Measurements from ENCODE around the gene MACF1. TPM values are rescaled to one million over a fixed set of nuclear protein-coding genes. Genes with fewer than 3 reads are reported as not detected.

MACF1 gene
- total RNA-seq, 2 experiments from 2014 or later: 248 to 252 TPM

DNA sequence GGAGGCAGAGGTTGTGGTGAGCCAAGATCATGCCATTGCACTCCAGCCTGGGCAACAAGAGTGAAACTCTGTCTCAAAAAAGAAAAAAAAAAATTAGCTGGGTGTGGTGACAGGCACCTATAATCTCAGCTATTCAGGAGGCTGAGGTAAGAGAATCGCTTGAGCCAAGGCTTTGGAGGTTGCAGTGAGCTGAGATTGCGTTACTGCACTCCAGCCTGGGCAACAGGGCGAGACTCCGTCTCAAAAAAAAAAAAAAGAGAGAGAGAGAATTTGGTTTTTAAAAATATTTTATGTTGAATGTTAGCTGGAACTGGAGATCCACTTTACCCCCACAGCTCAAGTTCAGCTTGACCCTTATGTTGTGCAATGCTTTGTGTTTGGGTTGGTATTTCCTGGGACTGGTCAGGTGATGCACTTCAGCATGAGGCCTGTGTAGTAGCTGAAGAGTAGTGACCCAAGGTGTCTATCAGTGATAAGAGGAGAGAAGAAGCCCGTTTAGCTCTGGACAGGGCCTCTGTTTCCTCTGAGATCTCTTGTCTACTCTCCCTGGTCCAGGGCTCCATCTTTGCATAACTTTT, 36.8 kb upstream of the MACF1 start:
- Mint-ChIP-seq H3K27ac (no peak overlapping the region), H3K4me1 (ENCODE audit: low read depth) (no peaks in the 10 kb centered on the region), H3K36me3 (ENCODE audit: low read depth) (no peaks in the 10 kb centered on the region), H3K9me3 (no peaks in the 10 kb centered on the region), H3K4me3 (no peak overlapping the region), H3K27me3 (no peaks in the 10 kb centered on the region)
- H3K9me3 ChIP-seq (ENCODE audit: control insufficient read depth in 1 of 2, insufficient read depth in 1 of 2, low read length in 2 of 2): no peaks in the 10 kb centered on the region
- H3K4me1 ChIP-seq (ENCODE audit: insufficient read depth, low read length): no peaks in the 10 kb centered on the region
- no peak overlapping the region for H3K27ac ChIP-seq (ENCODE audit: low read depth in 1 of 2, low read length in 2 of 2)
- H3K4me3 ChIP-seq (ENCODE audit: low read length): no peak overlapping the region
- no peak for ATAC-seq (ENCODE audit: poor library complexity)
- ChIA-PET CTCF (interaction anchor here (0.8 to 1.5 kb wide), 2 partner anchors 79 to 91 kb away, joined by 3 read pairs; no protein-coding TSS in a partner anchor), POLR2A (no interaction called here)
- no peaks in the 10 kb centered on the region for H3K36me3 ChIP-seq (ENCODE audit: insufficient read depth, low read length)
- intact Hi-C loops (cut with DNase I, micrococcal nuclease): no loop called here
- TF ChIP-seq, protein P1, sequence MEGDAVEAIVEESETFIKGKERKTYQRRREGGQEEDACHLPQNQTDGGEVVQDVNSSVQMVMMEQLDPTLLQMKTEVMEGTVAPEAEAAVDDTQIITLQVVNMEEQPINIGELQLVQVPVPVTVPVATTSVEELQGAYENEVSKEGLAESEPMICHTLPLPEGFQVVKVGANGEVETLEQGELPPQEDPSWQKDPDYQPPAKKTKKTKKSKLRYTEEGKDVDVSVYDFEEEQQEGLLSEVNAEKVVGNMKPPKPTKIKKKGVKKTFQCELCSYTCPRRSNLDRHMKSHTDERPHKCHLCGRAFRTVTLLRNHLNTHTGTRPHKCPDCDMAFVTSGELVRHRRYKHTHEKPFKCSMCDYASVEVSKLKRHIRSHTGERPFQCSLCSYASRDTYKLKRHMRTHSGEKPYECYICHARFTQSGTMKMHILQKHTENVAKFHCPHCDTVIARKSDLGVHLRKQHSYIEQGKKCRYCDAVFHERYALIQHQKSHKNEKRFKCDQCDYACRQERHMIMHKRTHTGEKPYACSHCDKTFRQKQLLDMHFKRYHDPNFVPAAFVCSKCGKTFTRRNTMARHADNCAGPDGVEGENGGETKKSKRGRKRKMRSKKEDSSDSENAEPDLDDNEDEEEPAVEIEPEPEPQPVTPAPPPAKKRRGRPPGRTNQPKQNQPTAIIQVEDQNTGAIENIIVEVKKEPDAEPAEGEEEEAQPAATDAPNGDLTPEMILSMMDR (IDR thresholded peaks at IDR 0.05): no peak
- no peaks in the 10 kb centered on the region for H3K27me3 ChIP-seq (ENCODE audit: control insufficient read depth in 1 of 2, insufficient read depth in 2 of 2, low read length in 2 of 2)
- DNase-seq: no peak

DNA sequence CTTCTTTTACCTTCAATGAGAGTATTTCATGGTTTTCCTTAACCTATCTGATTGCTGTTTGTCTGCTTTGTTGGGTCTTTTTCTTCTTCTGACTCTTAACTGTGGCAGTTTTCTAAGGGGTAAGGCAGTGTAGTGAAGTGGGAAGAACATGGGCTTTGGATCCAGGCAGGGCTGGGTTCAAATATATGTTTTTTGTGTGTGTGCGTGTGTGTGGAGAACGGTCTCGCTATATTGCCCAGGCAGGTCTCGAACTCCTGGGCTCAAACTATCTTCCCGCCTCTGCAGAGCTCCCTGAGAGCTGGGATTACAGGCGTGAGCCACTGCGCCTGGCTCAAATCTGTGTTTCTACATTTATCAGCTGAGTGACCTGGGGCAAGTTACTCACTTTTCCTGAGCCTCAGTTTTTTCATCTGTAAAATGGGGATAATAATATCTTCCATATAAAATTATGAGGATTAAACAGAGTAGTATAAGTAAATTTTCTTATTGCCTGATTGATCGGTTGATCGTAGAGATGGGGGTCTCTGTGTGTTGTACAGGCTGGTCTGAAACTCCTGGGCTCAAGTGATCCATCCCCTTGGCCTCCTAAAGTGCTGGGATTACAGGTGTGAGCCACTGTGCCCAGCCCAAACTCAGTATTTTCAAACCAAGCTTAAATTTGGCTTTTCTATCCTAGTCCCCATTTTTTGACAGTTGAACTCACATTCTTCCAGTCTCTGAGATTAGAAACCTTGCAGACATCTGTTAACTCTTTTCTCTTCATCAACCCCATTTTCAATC, 36.0 kb upstream of the MACF1 start:
- H3K4me1 ChIP-seq (ENCODE audit: insufficient read depth, low read length): no peaks in the 10 kb centered on the region
- Mint-ChIP-seq H3K4me3 (no peak overlapping the region), H3K27me3 (no peaks in the 10 kb centered on the region), H3K36me3 (ENCODE audit: low read depth) (no peaks in the 10 kb centered on the region), H3K4me1 (ENCODE audit: low read depth) (no peaks in the 10 kb centered on the region), H3K27ac (no peak overlapping the region), H3K9me3 (no peaks in the 10 kb centered on the region)
- intact Hi-C loops (cut with DNase I, micrococcal nuclease): no loop called here
- POLR2A ChIA-PET: interaction anchor here (0.6 to 0.7 kb wide), 2 partner anchors 248 to 255 kb away, joined by 3 to 5 read pairs; no protein-coding TSS in a partner anchor
- TF ChIP-seq, protein P1 (IDR thresholded peaks at IDR 0.05): no peak
- no peaks in the 10 kb centered on the region for H3K9me3 ChIP-seq (ENCODE audit: control insufficient read depth in 1 of 2, insufficient read depth in 1 of 2, low read length in 2 of 2)
- ATAC-seq (ENCODE audit: poor library complexity) (no peak), DNase-seq (no peak)
- no peak overlapping the region for H3K4me3 ChIP-seq (ENCODE audit: low read length)
- CTCF ChIA-PET: interaction anchor here (0.6 to 1.5 kb wide), 3 partner anchors 16 to 78 kb away, joined by 3 read pairs; no protein-coding TSS in a partner anchor
- no peaks in the 10 kb centered on the region for H3K36me3 ChIP-seq (ENCODE audit: insufficient read depth, low read length)
- H3K27ac ChIP-seq (ENCODE audit: low read depth in 1 of 2, low read length in 2 of 2): no peak overlapping the region
- H3K27me3 ChIP-seq (ENCODE audit: control insufficient read depth in 1 of 2, insufficient read depth in 2 of 2, low read length in 2 of 2): no peaks in the 10 kb centered on the region

DNA sequence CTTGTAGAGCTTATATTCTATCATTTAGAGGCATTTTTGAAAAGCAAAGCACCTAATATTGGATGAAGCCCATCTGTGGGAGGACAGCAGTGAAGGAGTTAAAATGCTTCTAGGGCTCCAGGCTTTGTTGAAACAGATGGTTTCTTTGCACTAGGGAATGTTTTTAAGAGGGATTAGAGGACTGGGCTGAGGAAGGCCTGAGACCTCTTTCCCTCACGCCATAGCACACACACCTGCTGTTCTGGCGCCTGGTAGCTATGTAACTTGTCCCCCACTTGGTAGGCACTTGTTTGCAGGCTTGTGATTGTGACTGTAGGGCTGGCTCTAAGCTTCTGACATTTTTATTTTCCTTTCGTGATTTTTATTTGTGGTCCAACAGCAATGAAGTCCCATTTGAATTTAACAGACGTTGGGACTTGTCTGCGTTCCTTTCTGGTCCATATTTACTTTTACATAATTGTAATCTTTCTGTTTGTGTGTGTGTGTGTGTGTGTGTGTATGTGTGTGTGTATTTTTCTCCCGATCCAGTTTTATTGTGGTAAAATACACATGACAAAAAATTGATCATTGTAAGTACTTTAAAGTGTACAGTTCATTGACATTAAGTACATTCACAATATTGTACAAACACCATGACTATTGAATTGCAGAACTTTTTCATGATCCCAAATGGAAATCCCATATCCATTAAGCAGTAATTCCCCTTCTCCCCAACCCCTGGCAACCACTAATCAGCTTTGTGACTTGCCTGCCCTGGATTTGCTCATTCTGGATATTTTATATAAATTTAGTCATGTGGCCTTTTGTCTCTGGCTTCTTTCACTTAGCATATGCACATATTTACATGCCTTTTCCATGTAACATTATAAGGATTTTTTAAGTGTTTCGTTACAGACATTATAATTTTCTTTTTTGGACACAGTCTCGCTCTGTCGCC, 33.5 kb upstream of the MACF1 start:
- no peaks in the 10 kb centered on the region for H3K9me3 Mint-ChIP-seq
- Histone ChIP-seq H3K9me3 (ENCODE audit: control insufficient read depth in 1 of 2, insufficient read depth in 1 of 2, low read length in 2 of 2) (no peaks in the 10 kb centered on the region), H3K4me3 (ENCODE audit: low read length) (no peak overlapping the region), H3K27ac (ENCODE audit: low read depth in 1 of 2, low read length in 2 of 2) (no peak overlapping the region), H3K27me3 (ENCODE audit: control insufficient read depth in 1 of 2, insufficient read depth in 2 of 2, low read length in 2 of 2) (no peaks in the 10 kb centered on the region), H3K36me3 (ENCODE audit: insufficient read depth, low read length) (no peaks in the 10 kb centered on the region), H3K4me1 (ENCODE audit: insufficient read depth, low read length) (no peaks in the 10 kb centered on the region)
- DNase-seq: no peak
- POLR2A ChIA-PET: no interaction called here
- intact Hi-C loops (cut with DNase I, micrococcal nuclease): no loop called here
- no peak overlapping the region for H3K4me3 Mint-ChIP-seq
- H3K36me3 Mint-ChIP-seq (ENCODE audit: low read depth): no peaks in the 10 kb centered on the region
- ATAC-seq (ENCODE audit: poor library complexity): no peak
- H3K27ac Mint-ChIP-seq: no peak overlapping the region
- no peaks in the 10 kb centered on the region for H3K27me3 Mint-ChIP-seq
- CTCF ChIA-PET: interaction anchor here (1.1 kb wide), 1 partner anchor 62 kb away, joined by 3 read pairs; no protein-coding TSS in a partner anchor
- H3K4me1 Mint-ChIP-seq (ENCODE audit: low read depth): no peaks in the 10 kb centered on the region
- TF ChIP-seq, protein P1 (IDR thresholded peaks at IDR 0.05): no peak
